ENCODE measurements around the gene KRTAP1-3.

GRCh38 chr17:41013181-41013580, 21.5 kb downstream of the KRTAP1-3 start:
- no peak for TF ChIP-seq CTCF (IDR thresholded peaks at IDR 0.05)
- no peak for TF ChIP-seq POLR2A (IDR thresholded peaks at IDR 0.05)

Measured in breast epithelium (tissue), 3 donors.